C4-2B (cell line): ENCODE data around the gene HARS1.

ENCODE experiments used
- CTCF ChIP-seq: fragments of 450-650 bp; conservative IDR thresholded peaks from 2 replicates; pipeline ENCODE4 v1.5.1; 2017; ENCODE audit warnings: mild to moderate bottlenecking
- ZFX ChIP-seq: fragments of 450-650 bp; IDR thresholded peaks from 2 replicates; pipeline ENCODE4 v1.6.1; 2017

- TF ChIP-seq CTCF (no peak), ZFX (no peak)
Observed at GRCh38 chr5:140711794-140712193, 20.6 kb upstream of the HARS1 start.
